GM18868 (cell line): ENCODE measurements around the gene PPT2.
"Not testable (repeated sequence)": the region's sequence is repeated elsewhere in the genome, so short reads cannot be mapped to it uniquely, and the experiment has no call there.

Experiments used
- ATAC-seq: cut with Tn5 transposase; IDR thresholded peaks from one replicate; pipeline ENCODE4 v1.9.1; 2021; ENCODE audit warnings: mild to moderate bottlenecking, moderate library complexity; ENCODE audit not compliant: unreplicated experiment

PPT2 gene

DNA sequence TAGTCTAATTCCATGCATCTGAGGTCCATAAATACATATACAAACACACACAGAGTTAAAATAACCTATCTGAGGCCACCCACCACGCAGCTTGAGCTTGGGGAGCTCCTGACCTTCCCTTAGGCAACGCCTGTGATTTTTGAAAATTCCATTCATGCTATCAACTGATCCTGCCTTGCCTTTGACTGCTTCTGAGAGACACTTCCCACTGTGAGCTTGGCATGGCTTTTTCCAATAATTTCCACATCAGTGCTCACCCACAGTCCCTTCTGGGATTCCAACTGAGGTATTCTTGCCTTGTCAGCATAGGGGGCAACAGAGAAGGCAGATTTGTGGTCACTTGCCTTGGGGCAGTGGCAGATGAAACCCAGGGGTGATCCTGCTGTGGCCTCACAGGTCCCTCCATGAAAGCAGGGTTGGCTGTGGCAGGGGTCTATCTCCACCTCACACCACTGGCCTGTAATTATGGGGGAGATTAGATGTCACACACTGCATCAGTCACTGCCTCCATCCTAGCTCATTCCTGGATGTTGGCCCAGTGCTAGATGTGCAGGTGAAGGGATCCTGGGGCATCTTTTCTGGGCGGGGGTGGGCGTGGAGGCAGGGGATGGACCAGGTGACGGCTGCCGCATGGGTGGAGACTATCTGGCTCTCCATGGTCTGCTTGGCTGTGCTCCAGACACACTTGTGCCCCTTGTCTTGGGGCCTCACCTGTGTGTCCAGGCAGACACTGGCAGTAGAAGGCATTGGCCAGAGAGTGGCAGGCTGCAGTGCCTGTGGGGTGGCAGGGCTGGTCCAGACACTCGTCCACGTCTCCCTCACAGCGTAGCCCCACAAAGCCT, 49.7 kb downstream of the PPT2 start:
- ATAC-seq: no peak

DNA sequence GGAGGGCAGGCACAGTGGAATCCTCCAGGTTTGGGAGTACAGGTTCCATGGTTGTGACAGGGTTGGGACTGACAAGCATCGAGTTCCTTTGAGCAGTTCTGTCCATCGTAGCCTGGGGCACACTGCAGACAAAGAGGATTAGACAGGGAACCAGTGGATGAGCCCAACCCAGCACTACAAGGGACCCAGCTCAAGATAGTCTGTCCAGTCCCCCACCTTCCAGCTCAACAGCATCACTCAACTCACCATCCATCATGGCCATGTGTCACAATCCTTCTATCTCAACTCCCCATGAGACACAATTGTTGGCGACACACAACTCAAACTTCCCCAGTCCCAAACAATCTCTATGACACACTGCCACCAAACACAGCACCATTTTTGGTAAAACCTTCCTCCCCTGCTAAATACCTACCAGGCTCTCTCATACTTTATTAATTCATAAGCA, 50.4 kb downstream of the PPT2 start:
- ATAC-seq: no peak

DNA sequence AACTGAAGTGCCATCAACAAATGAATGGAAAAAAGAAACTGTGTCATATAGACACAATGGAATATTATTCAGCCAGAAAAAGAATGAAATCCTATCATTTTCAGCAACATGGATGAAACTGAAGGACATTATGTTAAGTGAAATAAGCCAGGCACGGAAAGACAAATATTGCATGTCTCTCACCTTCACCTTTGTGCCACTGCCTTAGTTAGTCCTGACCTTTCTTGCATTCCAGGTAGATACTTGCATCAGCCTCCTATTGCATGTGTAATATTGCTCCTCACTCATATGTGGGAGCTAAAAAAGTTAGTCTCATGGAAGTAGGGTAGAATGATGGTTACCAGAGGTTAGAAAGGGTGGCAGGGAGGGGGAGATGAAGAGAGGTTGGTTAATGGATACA, 55.1 kb downstream of the PPT2 start:
- ATAC-seq: no peak

DNA sequence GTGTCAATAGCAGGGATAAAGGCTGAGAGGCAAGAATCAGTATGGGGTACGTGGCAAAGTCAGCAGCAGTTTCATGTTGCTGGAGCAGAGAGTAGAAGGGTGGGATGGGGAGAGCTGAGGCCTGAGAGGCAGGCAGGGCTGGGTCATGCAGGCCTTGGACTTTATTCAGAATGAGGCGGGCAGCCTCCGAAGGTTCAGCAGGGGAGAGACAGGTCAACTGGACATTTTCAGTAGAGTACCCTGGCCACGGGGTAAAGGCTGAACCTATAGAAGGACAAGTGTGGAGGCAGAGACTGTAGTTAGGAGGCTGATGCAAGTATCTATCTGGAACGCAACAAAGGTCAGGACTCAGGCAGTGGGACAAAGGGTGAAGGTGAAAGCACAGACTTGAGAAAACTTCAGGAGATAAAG, 56.3 kb downstream of the PPT2 start:
- no peak for ATAC-seq

DNA sequence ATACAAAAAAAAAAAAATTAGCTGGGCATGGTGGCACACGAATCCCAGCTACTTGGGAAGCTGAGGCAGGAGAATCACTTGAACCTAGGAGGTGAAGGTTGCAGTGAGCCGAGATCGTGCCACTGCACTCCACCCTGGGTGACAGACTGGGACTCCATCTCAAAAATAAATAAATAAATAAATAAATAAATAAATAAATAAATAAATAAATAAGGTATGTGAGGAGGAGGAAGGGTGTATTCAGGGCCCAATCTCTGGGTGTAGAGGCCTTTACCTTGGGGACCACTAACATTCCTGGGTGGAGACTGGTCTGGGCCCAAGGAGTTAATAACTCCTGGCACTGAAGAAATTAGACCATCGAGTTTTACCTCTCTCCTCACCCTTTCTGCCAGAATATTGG, 57.5 kb downstream of the PPT2 start:
- ATAC-seq: not testable (repeated sequence)

DNA sequence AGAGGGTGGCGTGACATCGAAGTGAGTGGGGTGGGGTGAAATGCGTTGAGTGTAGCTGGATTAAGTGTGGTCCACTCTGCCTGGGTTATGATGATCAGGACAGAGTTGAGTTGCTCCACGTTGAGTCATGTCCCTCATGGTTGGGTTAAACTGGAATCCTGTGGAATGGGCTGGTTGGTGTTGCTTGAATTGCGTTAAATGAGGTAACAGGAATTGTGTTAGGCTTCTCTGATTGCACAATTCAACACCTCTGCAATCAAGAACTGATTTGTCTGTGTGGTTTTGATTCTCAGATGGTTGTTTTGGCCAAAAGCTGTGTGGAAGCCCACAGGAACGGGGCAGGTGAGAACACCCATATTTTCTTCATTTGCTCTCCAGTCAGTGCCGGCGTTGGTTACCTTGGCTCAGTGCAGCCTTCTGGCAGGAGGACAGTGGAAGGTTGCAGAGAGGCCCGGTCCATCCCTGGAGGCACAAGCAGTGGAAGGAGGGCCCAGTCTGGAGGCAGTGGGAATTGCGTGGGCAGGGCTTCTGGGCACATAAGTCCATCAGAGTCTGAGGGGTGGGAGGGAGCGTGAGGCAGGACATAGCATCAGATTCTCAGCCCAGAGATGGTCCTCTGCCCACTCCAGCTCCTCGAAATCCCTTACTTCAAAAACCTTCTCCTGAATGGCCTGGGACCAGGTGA, 58.3 kb downstream of the PPT2 start:
- no peak for ATAC-seq
